Right ventricle myocardium superior (tissue), 1 donor: ENCODE measurements around the gene RAB29. TPM values are rescaled to one million over a fixed set of nuclear protein-coding genes. Genes with fewer than 3 reads are reported as not detected.
"Not testable (repeated sequence)": the region's sequence is repeated elsewhere in the genome, so short reads cannot be mapped to it uniquely, and the experiment has no call there.

ENCODE experiments used
- ATAC-seq: fragments of 200-7000 bp; cut with Tn5 transposase; one replicate; pipeline ENCODE4 v1.9.1; 2020; ENCODE audit warnings: mild to moderate bottlenecking; ENCODE audit not compliant: poor library complexity
- DNase-seq: peaks from one replicate; pipeline ENCODE4 v3.0.0-alpha.2; 2020
- intact Hi-C: fragments of 100-400 bp; cut with DNase I; formaldehyde crosslinking; loops from one replicate; pipeline ENCODE4 v1.11.2; 2022
- long read RNA-seq: library from polyadenylated mRNA; unstranded; transcript quantifications from one replicate; pipeline ENCODE4 v2.0.0, GENCODE V29; 2021
- total RNA-seq: library from RNA; stranded (reverse); fragmentation: NEBNext Ultra II Directional; extraction: Animal tissue kit (Norgen Biotek cat#: 25700); gene quantifications from one replicate; pipeline ENCODE4 v1.2.1, GENCODE V29; 2021
- donor health status: DM: no; HTN: yes; CAD: no; lungs with severe emphysema.

RAB29 gene
- 15.0 TPM for total RNA-seq
- long read RNA-seq, transcript RAB29-203 (5 exons, 1,157 nt), result major isoform, 10 of 19 reads
- long read RNA-seq, partial matches to known transcripts, result 1 of 19 reads
- long read RNA-seq, other reads (novel, unspliced or antisense), result 5 of 19 reads

GRCh38 chr1:205775015-205775716 lies at the start of gene RAB29:
Gene RAB29 (minus strand): TSS chr1:205775482. CDS start chr1:205774956, 526 bp downstream.
- intact Hi-C loops, result no loop called here
- ATAC-seq (peak; percentile 98), DNase-seq (peak; percentile 88)

- intact Hi-C loops, result no loop called here
- DNase-seq, result no peak
Measured at GRCh38 chr1:205824180-205824579, 48.9 kb upstream of the RAB29 start.

GRCh38 chr1:205823260-205823659 lies 48.0 kb upstream of the RAB29 start:
- intact Hi-C loops, DNase-seq: not testable (repeated sequence)

More at GRCh38 chr1:205824180-205824579, 48.9 kb upstream of the RAB29 start:
- ATAC-seq, result no peak

GRCh38 chr1:205822397-205822796 lies 47.1 kb upstream of the RAB29 start:
- intact Hi-C loops, result no loop called here
- ATAC-seq, result no peak
- no peak for DNase-seq

More at GRCh38 chr1:205823260-205823659, 48.0 kb upstream of the RAB29 start:
- ATAC-seq, result not testable (repeated sequence)

GRCh38 chr1:205817988-205818387 lies 42.7 kb upstream of the RAB29 start:
- intact Hi-C loops, result no loop called here
- no peak for ATAC-seq

GRCh38 chr1:205817364-205817763 lies 42.1 kb upstream of the RAB29 start:
- DNase-seq (no peak), ATAC-seq (no peak)
- intact Hi-C loops, result no loop called here

More at GRCh38 chr1:205817988-205818387, 42.7 kb upstream of the RAB29 start:
- DNase-seq, result no peak

GRCh38 chr1:205813755-205814058 lies 38.4 kb upstream of the RAB29 start:
- no peak for DNase-seq
- intact Hi-C loops, result loop anchor here (5.0 kb wide), 2 partner anchors 104 to 164 kb away; no protein-coding TSS in a partner anchor
- ATAC-seq, result no peak

GRCh38 chr1:205812878-205813754 lies 37.8 kb upstream of the RAB29 start, which contains the start of gene SLC41A1:
Gene SLC41A1 (minus strand): TSS chr1:205813198. CDS start chr1:205810441, 2,757 bp downstream.
- DNase-seq (peak; percentile 94), ATAC-seq (peak; percentile 92)
- intact Hi-C loops, result loop anchor here (5.0 kb wide), 2 partner anchors 104 to 164 kb away; no protein-coding TSS in a partner anchor

- no peak for DNase-seq
- intact Hi-C loops, result loop anchor here (5.0 kb wide), 2 partner anchors 105 to 165 kb away; no protein-coding TSS in a partner anchor
Measured at GRCh38 chr1:205812271-205812877, 37.1 kb upstream of the RAB29 start.

GRCh38 chr1:205811660-205812059 lies 36.4 kb upstream of the RAB29 start:
- DNase-seq (peak; percentile 75), ATAC-seq (peak; percentile 54)
- intact Hi-C loops, result loop anchor here (5.0 kb wide), 2 partner anchors 106 to 166 kb away; no protein-coding TSS in a partner anchor

More at GRCh38 chr1:205812271-205812877, 37.1 kb upstream of the RAB29 start:
- peak; percentile 21 for ATAC-seq

- intact Hi-C loops, result loop anchor here (5.0 kb wide), 2 partner anchors 107 to 167 kb away; no protein-coding TSS in a partner anchor
- DNase-seq, result no peak
- ATAC-seq, result no peak
Measured at GRCh38 chr1:205810448-205811157, 35.3 kb upstream of the RAB29 start.

- ATAC-seq, result peak; percentile 0
- intact Hi-C loops, result loop anchor here (5.0 kb wide), 2 partner anchors 107 to 167 kb away; no protein-coding TSS in a partner anchor
- peak; percentile 62 for DNase-seq
Measured at GRCh38 chr1:205809942-205810345, 34.7 kb upstream of the RAB29 start.

- DNase-seq (no peak), ATAC-seq (no peak)
- intact Hi-C loops, result no loop called here
Measured at GRCh38 chr1:205809469-205809868, 34.2 kb upstream of the RAB29 start.

- intact Hi-C loops, result no loop called here
- no peak for ATAC-seq
- no peak for DNase-seq
Measured at GRCh38 chr1:205805082-205805711, 29.9 kb upstream of the RAB29 start.

- intact Hi-C loops, result no loop called here
- ATAC-seq (no peak), DNase-seq (no peak)
Measured at GRCh38 chr1:205804605-205805004, 29.3 kb upstream of the RAB29 start.

GRCh38 chr1:205803986-205804385 lies 28.7 kb upstream of the RAB29 start:
- ATAC-seq (no peak), DNase-seq (no peak)
- intact Hi-C loops, result no loop called here

- ATAC-seq (peak; percentile 60), DNase-seq (no peak)
- intact Hi-C loops, result no loop called here
Measured at GRCh38 chr1:205802060-205802459, 26.8 kb upstream of the RAB29 start.
